Bone marrow (tissue), 2 donors: ENCODE data around the gene TRPV4.
"Not testable (repeated sequence)": the region's sequence is repeated elsewhere in the genome, so short reads cannot be mapped to it uniquely, and the experiment has no call there.

Source experiments
- DNase-seq, 2 donors: peaks; one replicate each; lab custom pipeline; 2025; lab: John Stamatoyannopoulos, UW

The TRPV4 gene

DNA sequence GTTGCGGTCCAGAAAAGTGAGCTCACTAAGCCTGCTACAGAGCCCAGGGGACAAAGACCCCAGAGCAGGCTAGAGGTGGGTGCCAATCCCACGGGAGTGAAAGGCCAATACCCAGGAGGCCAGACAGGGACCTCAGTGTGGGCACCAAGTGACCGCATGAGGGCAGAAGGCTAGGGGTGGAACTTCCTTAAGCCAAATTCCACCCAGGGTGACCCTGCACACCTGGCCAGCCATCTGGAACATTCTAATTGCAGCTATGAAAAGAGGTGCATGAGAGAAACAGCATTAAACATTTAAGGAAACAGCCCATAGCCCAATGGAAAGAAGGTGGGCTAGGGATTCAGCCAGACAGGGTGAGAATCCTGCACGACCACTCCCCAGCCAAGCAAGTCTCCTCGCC is 27.8 kb upstream of the TRPV4 start:
- no peak for DNase-seq

- DNase-seq = no peak
Measured at GRCh38 chr12:109858764-109859163, 25.6 kb upstream of the TRPV4 start.

GRCh38 chr12:109857715-109858114 is 24.5 kb upstream of the TRPV4 start:
- no peak for DNase-seq

DNA sequence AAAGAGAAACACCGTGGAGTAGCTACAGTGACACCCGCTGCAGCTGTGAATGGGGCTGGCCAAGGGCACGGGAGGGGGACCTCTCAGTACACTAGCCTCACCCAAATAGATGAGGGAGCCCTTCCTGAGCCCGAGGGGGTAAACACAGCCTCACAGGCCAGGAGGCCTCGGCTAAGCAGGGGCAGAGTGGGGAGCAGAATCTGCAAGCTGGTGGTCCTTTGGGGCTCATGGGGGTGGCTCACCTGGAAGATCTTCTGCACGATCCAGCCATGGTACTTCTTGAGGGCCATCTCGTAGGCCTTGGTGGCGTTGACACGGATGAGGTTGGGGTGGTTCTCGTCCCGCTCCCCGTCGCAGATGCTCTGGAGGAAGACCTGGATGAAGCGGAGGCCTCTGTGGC is 22.2 kb upstream of the TRPV4 start:
- DNase-seq = no peak

DNA sequence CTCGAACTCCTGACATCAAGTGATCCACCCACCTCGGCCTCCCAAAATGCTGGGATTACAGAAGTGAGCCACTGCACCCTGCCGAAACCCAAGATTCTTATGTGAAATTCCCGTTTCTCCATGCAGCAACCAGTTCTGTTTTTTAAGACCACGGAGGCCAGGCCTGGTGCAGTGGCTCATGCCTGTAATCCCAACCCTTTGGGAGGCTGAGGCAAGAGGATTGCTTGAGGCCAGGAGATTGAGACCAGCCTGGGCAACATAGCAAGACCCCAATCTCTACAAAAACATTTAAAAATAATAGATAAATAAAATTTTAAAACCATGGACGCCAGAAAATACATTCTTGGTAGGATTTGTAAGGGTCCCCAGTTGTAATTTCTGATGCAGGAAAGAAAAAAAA is 17.3 kb upstream of the TRPV4 start:
- DNase-seq = not testable (repeated sequence)

DNA sequence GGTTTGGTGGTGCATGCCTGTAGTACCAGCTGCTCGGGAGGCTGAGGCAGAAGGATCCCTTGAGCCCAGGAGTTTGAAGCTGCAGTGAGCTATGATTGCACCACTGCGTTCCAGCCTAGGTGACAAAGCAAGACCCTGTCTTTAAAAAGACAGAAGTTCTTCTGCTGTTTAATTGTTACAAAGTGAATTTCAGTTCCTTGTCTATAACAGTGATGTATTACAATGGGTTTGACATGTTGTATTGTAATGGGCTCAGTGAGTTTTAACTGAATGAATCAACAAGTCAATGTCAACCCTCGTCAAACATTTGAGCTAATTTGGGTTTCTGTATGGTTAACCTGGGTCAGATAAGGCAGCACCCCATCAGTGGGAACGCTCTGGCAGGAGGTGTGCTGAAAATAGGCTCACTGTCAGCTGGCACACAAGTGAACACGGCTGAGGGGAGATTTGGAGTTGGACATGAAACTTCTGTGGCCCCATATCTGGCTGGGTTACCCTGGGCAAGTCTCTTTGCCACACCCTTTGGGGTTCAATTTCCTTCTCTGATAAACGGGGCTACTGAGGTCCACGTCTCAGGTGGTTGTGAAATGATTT is 14.0 kb upstream of the TRPV4 start:
- no peak for DNase-seq

- no peak for DNase-seq
Measured at GRCh38 chr12:109845824-109846205, 12.6 kb upstream of the TRPV4 start.

DNA sequence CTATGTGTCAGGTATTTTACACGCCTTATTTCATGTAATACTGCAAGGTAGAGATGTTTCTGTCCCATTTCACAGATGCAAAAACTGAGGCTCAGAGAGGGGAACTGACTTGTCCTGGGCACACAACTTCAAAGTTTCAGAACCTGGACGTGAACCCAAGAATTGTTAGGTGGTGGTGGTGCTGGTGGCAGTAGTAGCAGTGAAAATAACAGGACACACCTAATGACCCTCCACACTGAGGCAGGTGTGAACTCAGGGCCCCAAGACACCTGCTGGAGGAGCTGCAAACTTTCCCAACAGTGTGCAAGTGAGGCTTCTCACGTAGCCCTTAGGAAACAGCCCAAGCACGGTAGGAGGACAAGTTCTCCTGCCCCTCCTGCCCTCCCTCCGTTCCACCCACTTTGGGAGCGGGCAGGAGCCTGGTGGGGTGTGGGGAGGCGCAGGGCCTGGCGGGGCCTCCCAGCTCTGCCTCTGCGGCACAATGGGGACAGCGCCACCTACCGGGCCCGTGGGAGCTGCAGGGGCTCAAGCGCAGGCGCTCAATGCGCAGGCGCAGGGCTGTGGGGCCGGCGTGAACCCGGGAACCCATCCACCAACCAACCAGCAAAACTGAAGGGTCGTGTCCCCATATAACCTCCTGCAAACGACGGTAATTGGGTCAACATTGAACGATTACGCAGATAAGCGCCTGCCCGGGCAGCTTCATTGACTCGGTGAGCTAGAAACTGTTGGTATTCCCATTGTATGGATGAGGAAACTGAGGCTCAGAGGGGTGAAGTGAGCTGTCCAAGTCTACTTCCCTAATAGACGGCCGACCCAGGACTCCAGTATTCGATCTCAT is 12.0 kb upstream of the TRPV4 start:
- DNase-seq = peak; percentile 53 to 73

DNA sequence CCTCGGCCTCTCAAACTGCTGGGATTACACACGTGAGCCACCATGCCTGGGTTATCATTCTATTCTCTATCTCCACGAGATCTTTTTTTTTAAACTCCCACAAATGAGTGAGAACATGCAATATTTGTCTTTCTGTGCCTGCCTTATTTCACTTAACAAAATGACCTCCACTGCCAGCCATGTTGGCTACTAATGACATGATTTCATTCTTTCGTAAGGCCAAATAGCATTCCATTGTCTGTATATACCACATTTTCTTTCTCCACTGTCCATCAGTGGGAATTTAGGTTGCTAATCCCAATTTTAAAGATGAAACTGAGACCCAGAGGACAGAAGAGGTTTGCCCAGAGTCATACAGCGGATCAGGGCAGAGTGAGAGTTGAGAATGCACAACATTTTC is 10.9 kb upstream of the TRPV4 start:
- DNase-seq = no peak

GRCh38 chr12:109842021-109842420 is 8.8 kb upstream of the TRPV4 start:
- no peak for DNase-seq

GRCh38 chr12:109841356-109841755 is 8.2 kb upstream of the TRPV4 start:
- no peak for DNase-seq

- DNase-seq = no peak
Measured at GRCh38 chr12:109840305-109841074, 7.3 kb upstream of the TRPV4 start.

DNA sequence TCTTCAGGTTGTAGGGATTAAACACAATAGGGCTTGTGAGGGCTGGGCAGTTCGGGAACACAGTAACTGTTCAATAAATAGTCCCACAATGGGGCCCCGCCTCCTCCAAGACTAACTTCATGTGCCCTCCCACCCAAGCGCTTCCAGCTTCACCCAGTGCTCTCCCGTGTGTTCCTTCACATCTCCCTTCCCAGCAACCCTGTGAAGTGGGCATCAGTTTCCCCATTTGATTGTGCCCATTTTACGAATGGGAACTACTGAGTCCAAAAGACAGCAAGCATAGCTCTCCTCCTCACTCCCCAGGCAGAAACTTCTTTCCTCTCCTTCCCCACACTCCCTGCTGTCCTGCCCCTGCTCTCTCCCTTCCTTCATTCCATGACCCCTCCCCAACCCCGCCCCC is 6.2 kb upstream of the TRPV4 start:
- no peak for DNase-seq

GRCh38 chr12:109836916-109837315 is 3.7 kb upstream of the TRPV4 start:
- DNase-seq = no peak

DNA sequence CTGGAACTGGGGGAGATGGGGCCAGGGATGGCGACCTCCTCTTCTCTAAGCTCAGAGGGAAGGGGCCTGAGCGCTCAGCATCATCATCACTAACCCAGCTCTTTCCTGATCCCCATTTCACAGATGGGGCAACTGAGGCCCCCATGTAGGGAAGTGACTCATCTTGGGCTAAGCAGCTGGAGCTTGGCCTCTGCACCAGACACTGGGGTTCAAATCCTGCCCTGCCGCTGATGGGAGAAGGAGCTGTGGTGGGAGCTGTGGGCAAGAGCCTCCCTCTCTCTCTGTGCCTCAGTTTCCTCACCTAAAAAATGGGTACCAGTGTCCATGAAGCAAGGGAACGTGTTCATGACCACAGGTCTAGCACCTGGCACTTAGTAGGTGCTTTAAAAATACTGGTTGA is 2.6 kb upstream of the TRPV4 start:
- no peak for DNase-seq

DNA sequence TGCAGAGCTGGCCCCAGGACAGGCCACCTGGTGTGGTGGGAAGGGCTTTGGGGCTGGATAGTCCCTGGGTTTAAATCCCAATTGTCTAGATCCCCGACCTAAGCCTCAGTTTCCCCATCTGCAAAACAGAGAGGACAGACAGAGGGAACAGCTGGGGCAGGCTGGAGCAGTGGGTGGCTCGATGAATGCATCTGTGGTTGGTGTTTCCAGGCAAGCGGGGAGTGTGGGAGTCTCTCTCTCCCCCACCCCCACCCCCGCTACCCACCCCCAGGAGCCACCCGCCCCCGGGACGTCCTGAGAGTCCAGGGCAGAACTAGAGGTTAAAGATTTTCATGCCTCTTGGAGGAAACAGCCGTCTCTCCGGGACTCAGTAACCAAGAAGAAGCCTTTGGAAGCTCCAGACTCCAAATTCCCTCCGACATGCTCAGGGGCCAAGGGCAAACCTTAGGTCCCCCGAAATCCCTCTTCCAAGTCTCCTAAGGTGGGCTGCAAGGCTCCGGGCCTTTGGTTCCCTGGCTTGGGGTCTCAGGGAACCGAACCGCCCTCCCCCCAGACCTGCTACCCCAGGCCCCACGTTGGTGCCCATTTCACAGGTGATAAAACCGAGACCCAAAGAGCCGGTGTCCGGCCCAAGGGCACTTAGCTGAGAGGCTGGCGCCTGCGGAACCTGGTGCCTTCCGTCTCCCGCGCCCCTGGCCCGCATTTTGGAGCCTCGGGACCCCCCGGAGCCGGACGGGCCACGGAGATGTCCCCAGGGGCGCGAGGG is 474 bp downstream of the TRPV4 start:
- DNase-seq = no peak

- DNase-seq = no peak
Measured at GRCh38 chr12:109831929-109832328, 1.3 kb downstream of the TRPV4 start.

DNA sequence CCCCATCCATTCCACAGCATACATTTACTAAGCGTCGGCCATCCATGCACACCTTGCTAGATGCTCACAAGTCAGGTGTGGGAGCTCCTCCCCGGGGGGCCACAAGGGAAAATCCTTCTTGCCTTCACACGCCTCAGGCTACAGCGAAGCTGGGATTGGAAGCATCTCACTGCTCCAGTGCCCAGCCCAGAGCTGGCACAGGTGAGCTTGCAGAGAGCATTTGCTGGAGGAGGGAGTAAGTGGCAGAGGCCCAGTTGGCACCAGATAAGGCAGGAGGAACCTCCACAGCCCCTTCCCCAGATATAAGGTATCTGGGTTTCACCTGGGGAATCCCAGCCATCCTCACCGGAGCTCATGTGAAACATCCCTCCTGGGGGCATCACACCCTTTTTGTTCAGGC is 1.8 kb downstream of the TRPV4 start:
- DNase-seq = no peak

GRCh38 chr12:109830718-109831117 is 2.5 kb downstream of the TRPV4 start:
- no peak for DNase-seq

- no peak for DNase-seq
Measured at GRCh38 chr12:109830267-109830666, 2.9 kb downstream of the TRPV4 start.

DNA sequence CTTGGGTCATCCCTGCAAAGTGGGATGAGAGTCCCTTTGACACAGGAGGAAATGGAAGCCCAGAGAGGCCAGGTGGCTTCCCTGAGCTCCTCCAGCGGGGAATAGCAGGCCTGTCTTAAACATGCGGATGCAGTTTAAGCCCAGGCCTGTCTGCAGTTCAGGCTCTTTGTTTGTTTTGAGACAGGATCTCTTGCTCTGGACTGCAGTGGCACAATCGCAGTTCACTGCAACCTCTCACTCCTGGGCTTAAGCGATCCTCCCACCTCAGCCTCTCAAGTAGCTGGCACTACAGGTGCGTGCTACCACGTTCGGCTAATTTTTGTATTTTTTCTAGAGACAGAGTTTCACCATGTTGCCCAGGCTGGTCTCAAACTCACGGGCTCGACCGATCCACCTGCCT is 3.5 kb downstream of the TRPV4 start:
- DNase-seq = no peak

- DNase-seq = no peak
Measured at GRCh38 chr12:109828754-109829511, 4.3 kb downstream of the TRPV4 start.
